Type B pancreatic cell (in vitro differentiated cells): ENCODE results near the gene PACRG. TPM values are rescaled to one million over a fixed set of nuclear protein-coding genes. Genes with fewer than 3 reads are reported as not detected.

Experiments
- DNase-seq: peaks from one replicate; pipeline ENCODE4 v3.0.0; 2021; ENCODE audit warnings: mixed read lengths; ENCODE audit not compliant: unreplicated experiment; ENCODE audit errors: extremely low spot score
- H3K27ac Mint-ChIP-seq: 2 replicates; pipeline ENCODE4 v1.8.0; 2021; ENCODE audit warnings: mild to moderate bottlenecking, mixed read lengths
- H3K27me3 Mint-ChIP-seq: 2 replicates; pipeline ENCODE4 v1.8.0; 2021; ENCODE audit warnings: mixed read lengths
- H3K36me3 Mint-ChIP-seq: 2 replicates; pipeline ENCODE4 v1.8.0; 2021; ENCODE audit warnings: mixed read lengths
- H3K4me1 Mint-ChIP-seq: one replicate; pipeline ENCODE4 v1.8.0; 2021; ENCODE audit warnings: mixed read lengths; ENCODE audit not compliant: unreplicated experiment
- H3K4me3 Mint-ChIP-seq: 2 replicates; pipeline ENCODE4 v1.8.0; 2021; ENCODE audit warnings: mild to moderate bottlenecking, mixed read lengths
- H3K9me3 Mint-ChIP-seq: 2 replicates; pipeline ENCODE4 v1.8.0; 2021; ENCODE audit warnings: mixed read lengths
- CTCF ChIP-seq: fragments of 200-600 bp; sonication (generic); conservative IDR thresholded peaks from 2 replicates; pipeline ENCODE4 v1.5.0; 2021; ENCODE audit warnings: antibody characterized with exemption, mild to moderate bottlenecking
- total RNA-seq: library from RNA; stranded (reverse); gene quantifications from 2 replicates; pipeline ENCODE4 v1.2.1, GENCODE V29; 2021; ENCODE audit warnings: low replicate concordance

Gene PACRG
- total RNA-seq, 1 donor from 2014 or later, result 5.6 TPM

- TF ChIP-seq CTCF, result no peak
- Mint-ChIP-seq H3K36me3 (no peaks in the 10 kb centered on the region), H3K9me3 (peaks cover 6% of the 10 kb centered on the region), H3K27ac (no peak overlapping the region), H3K27me3 (no peaks in the 10 kb centered on the region), H3K4me1 (peaks cover 13% of the 10 kb centered on the region), H3K4me3 (no peak overlapping the region)
- DNase-seq, result no peak
Observed at GRCh38 chr6:163021054-163021453, 293.3 kb downstream of the PACRG start.

- peaks cover 6% of the 10 kb centered on the region for H3K9me3 Mint-ChIP-seq
- H3K27me3 Mint-ChIP-seq, result no peaks in the 10 kb centered on the region
- no peak for DNase-seq
- no peaks in the 10 kb centered on the region for H3K36me3 Mint-ChIP-seq
- no peak overlapping the region for H3K27ac Mint-ChIP-seq
- H3K4me3 Mint-ChIP-seq, result no peak overlapping the region
- H3K4me1 Mint-ChIP-seq, result peaks cover 13% of the 10 kb centered on the region
- no peak for TF ChIP-seq CTCF
Observed at GRCh38 chr6:163023700-163024099, 295.9 kb downstream of the PACRG start.

- H3K27ac Mint-ChIP-seq, result no peak overlapping the region
- peaks cover 6% of the 10 kb centered on the region for H3K9me3 Mint-ChIP-seq
- TF ChIP-seq CTCF, result no peak
- no peaks in the 10 kb centered on the region for H3K4me1 Mint-ChIP-seq
- H3K27me3 Mint-ChIP-seq, result no peaks in the 10 kb centered on the region
- DNase-seq, result no peak
- H3K36me3 Mint-ChIP-seq, result no peaks in the 10 kb centered on the region
- H3K4me3 Mint-ChIP-seq, result no peak overlapping the region
Observed at GRCh38 chr6:163026893-163027292, 299.1 kb downstream of the PACRG start.

GRCh38 chr6:163030980-163031379, 303.2 kb downstream of the PACRG start:
- no peak overlapping the region for H3K4me3 Mint-ChIP-seq
- H3K9me3 Mint-ChIP-seq, result no peaks in the 10 kb centered on the region
- H3K36me3 Mint-ChIP-seq, result no peaks in the 10 kb centered on the region
- H3K4me1 Mint-ChIP-seq, result no peaks in the 10 kb centered on the region
- DNase-seq, result no peak
- TF ChIP-seq CTCF, result no peak
- H3K27ac Mint-ChIP-seq, result no peak overlapping the region
- H3K27me3 Mint-ChIP-seq, result no peaks in the 10 kb centered on the region

GRCh38 chr6:163031931-163032330, 304.2 kb downstream of the PACRG start:
- no peaks in the 10 kb centered on the region for H3K36me3 Mint-ChIP-seq
- H3K9me3 Mint-ChIP-seq, result no peaks in the 10 kb centered on the region
- H3K4me1 Mint-ChIP-seq, result no peaks in the 10 kb centered on the region
- no peak for TF ChIP-seq CTCF
- no peak for DNase-seq
- no peaks in the 10 kb centered on the region for H3K27me3 Mint-ChIP-seq
- no peak overlapping the region for H3K27ac Mint-ChIP-seq
- no peak overlapping the region for H3K4me3 Mint-ChIP-seq

DNA sequence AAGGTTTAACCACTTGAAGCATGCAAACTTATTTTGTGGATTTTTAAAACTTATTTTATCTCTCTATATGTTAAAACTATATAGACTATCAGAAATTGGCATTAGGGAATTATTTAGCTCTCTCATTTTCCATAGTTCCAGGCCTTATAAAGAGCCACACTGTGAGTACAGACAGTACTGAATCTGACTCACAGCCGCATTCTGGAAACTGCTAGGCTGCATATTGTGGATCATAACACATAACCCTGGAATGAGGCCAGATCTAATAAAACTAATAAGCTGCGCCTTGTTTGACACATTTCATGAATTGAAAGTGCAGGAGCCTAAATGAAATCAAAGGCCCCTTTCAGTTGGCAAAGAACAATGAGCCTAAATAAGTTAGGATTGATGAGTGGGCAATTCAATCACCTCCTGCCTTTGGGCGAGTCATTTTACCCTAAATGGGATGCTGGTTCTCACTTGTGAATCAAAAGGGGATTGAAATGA, 308.4 kb downstream of the PACRG start:
- Mint-ChIP-seq H3K27me3 (no peaks in the 10 kb centered on the region), H3K36me3 (no peaks in the 10 kb centered on the region), H3K4me3 (no peak overlapping the region), H3K4me1 (no peaks in the 10 kb centered on the region), H3K9me3 (no peaks in the 10 kb centered on the region), H3K27ac (no peak overlapping the region)
- no peak for DNase-seq
- TF ChIP-seq CTCF, result no peak
